Muscle layer of duodenum (tissue), 2 donors: ENCODE measurements around the gene EXOSC5.
"Not testable (repeated sequence)": the region's sequence is repeated elsewhere in the genome, so short reads cannot be mapped to it uniquely, and the experiment has no call there.

ENCODE experiments used
- H3K27ac ChIP-seq: one replicate; pipeline ENCODE4 v1.7.0; 2013; ENCODE audit warnings: mild to moderate bottlenecking, low read length
- H3K27me3 ChIP-seq: one replicate; pipeline ENCODE4 v1.7.0; 2013; ENCODE audit warnings: low read depth, mild to moderate bottlenecking, control low read depth, low read length
- H3K36me3 ChIP-seq, 2 donors: one replicate each; pipeline ENCODE4 v1.7.0; 2013; ENCODE audit warnings: low read length in 2 of 2, control low read depth in 1 of 2, mild to moderate bottlenecking in 1 of 2; ENCODE audit not compliant: insufficient read depth in 2 of 2, control insufficient read depth in 1 of 2
- H3K4me1 ChIP-seq, 2 donors: one replicate each; pipeline ENCODE4 v1.7.0; 2013; ENCODE audit warnings: low read length in 2 of 2, mild to moderate bottlenecking in 2 of 2, control low read depth in 1 of 2, moderate library complexity in 1 of 2; ENCODE audit not compliant: insufficient read depth in 2 of 2, control insufficient read depth in 1 of 2
- H3K4me3 ChIP-seq, 2 donors: one replicate each; pipeline ENCODE4 v1.7.0; 2013; ENCODE audit warnings: low read length in 2 of 2, low read depth in 1 of 2, mild to moderate bottlenecking in 1 of 2
- H3K9me3 ChIP-seq, 2 donors: one replicate each; pipeline ENCODE4 v1.7.0; 2013; ENCODE audit warnings: low read length in 2 of 2, control low read depth in 1 of 2, mild to moderate bottlenecking in 1 of 2; ENCODE audit not compliant: control insufficient read depth in 1 of 2
- donor health status: healthy.

The EXOSC5 gene

GRCh38 chr19:41353466-41354342 lies 43.5 kb downstream of the EXOSC5 start, which contains the start of gene TGFB1:
Gene TGFB1, minus strand, starts transcription at chr19:41353922. Its CDS starts 878 bp downstream, at chr19:41353044.
- Histone ChIP-seq H3K27me3 (no peaks in the 10 kb centered on the region), H3K27ac (peak within 1 kb of the TSS; percentile 23), H3K4me1 (peaks cover 0 to 28% of the 10 kb centered on the region in 2 donors), H3K36me3 (no peaks in the 10 kb centered on the region), H3K9me3 (no peaks in the 10 kb centered on the region), H3K4me3 (peak within 1 kb of the TSS; percentile 83 to 95)

- H3K4me3 ChIP-seq = peak overlapping the region; percentile 83 to 95
- H3K36me3 ChIP-seq = peaks cover 0 to 4% of the 10 kb centered on the region in 2 donors
- no peaks in the 10 kb centered on the region for H3K27me3 ChIP-seq
- no peaks in the 10 kb centered on the region for H3K9me3 ChIP-seq
- peak overlapping the region; percentile 23 for H3K27ac ChIP-seq
- H3K4me1 ChIP-seq = peaks cover 0 to 31% of the 10 kb centered on the region in 2 donors
Observed at GRCh38 chr19:41352609-41353465, 44.3 kb downstream of the EXOSC5 start.

DNA sequence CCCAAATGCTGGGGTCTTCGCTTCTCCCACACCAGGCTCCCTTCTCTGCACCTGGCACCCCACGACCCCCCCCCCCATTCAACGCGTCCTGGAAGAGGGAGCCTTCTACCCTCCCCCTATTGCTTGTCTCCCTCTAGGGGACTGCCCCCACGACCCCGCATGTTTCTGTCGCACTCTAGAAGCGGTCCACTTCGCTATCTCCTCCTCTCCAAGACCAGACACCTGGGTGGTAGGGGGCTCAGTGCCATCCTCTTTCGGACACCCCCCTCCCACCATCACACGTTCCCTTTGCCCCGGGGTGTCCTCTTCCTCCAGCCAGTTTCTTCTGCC lies 44.9 kb downstream of the EXOSC5 start:
- Histone ChIP-seq H3K9me3 (no peaks in the 10 kb centered on the region), H3K27ac (no peak overlapping the region), H3K4me1 (peaks cover 0 to 31% of the 10 kb centered on the region in 2 donors), H3K27me3 (no peaks in the 10 kb centered on the region), H3K36me3 (peaks cover 0 to 8% of the 10 kb centered on the region in 2 donors), H3K4me3 (peak overlapping the region; percentile 83 to 95)

DNA sequence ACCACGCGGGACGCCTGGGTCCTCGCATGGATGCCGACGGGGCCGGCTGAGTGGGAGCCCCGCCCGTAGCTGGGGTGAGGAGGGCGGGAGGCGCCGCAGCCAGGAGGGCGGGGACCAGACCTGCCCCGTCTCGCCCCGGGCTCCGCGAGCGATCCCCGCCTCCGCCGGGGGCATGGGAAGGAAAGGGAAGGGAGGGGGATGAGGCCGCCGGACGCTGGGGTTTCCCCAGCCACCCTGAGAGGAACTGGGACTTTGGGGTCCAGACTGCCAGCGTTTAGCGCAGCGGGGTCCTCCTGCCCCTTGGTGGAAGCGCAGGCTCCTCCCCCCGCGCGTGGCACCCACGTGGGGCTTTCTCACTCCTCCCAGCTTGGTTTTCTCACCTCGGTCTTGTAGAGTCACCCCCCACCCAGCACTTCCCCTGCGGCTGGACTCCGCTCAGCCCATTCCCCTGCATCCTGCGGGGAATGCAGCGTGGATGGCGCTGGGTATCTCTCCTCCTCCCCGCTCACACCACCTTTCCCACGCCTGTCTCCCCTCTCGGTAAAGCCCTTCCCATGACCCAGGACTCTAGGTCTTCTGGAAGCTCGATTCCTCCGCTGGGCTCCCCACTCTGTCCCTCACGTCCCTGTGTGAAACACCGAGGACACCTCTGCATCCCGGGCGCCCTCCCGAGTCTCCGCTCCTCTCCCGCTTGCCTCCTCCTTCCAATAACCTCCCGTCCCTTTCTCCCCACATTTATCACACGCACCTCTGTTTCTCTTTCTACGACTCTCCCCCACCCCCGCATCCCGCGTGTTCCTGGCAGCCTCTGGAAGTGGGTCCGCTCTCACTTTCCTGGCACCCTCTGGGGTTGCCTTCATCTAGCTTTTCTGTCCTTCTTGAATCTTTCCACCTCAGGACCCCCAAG lies 45.6 kb downstream of the EXOSC5 start:
- Histone ChIP-seq H3K9me3 (no peaks in the 10 kb centered on the region), H3K36me3 (peaks cover 0 to 8% of the 10 kb centered on the region in 2 donors), H3K27ac (peak overlapping the region; percentile 56), H3K4me3 (peak overlapping the region; percentile 83 to 95), H3K27me3 (no peaks in the 10 kb centered on the region), H3K4me1 (peaks cover 0 to 31% of the 10 kb centered on the region in 2 donors)

- H3K36me3 ChIP-seq = peaks cover 0 to 15% of the 10 kb centered on the region in 2 donors
- H3K27me3 ChIP-seq = no peaks in the 10 kb centered on the region
- peak overlapping the region; percentile 31 for H3K27ac ChIP-seq
- H3K4me3 ChIP-seq = peak overlapping the region; percentile 83 to 95
- peaks cover 0 to 29% of the 10 kb centered on the region in 2 donors for H3K4me1 ChIP-seq
- no peaks in the 10 kb centered on the region for H3K9me3 ChIP-seq
Observed at GRCh38 chr19:41350735-41351338, 46.3 kb downstream of the EXOSC5 start.

GRCh38 chr19:41346916-41347315 lies 50.2 kb downstream of the EXOSC5 start:
- H3K27me3 ChIP-seq, H3K9me3 ChIP-seq, H3K27ac ChIP-seq, H3K4me3 ChIP-seq: not testable (repeated sequence)
- Histone ChIP-seq H3K4me1 (peaks cover 0 to 15% of the 10 kb centered on the region in 2 donors), H3K36me3 (peaks cover 0 to 36% of the 10 kb centered on the region in 2 donors)

GRCh38 chr19:41344162-41344561 lies 53.0 kb downstream of the EXOSC5 start:
- Histone ChIP-seq H3K4me1 (peaks cover 0 to 3% of the 10 kb centered on the region in 2 donors), H3K27ac (no peak overlapping the region), H3K9me3 (no peaks in the 10 kb centered on the region), H3K36me3 (peaks cover 0 to 54% of the 10 kb centered on the region in 2 donors), H3K4me3 (no peak overlapping the region), H3K27me3 (no peaks in the 10 kb centered on the region)

DNA sequence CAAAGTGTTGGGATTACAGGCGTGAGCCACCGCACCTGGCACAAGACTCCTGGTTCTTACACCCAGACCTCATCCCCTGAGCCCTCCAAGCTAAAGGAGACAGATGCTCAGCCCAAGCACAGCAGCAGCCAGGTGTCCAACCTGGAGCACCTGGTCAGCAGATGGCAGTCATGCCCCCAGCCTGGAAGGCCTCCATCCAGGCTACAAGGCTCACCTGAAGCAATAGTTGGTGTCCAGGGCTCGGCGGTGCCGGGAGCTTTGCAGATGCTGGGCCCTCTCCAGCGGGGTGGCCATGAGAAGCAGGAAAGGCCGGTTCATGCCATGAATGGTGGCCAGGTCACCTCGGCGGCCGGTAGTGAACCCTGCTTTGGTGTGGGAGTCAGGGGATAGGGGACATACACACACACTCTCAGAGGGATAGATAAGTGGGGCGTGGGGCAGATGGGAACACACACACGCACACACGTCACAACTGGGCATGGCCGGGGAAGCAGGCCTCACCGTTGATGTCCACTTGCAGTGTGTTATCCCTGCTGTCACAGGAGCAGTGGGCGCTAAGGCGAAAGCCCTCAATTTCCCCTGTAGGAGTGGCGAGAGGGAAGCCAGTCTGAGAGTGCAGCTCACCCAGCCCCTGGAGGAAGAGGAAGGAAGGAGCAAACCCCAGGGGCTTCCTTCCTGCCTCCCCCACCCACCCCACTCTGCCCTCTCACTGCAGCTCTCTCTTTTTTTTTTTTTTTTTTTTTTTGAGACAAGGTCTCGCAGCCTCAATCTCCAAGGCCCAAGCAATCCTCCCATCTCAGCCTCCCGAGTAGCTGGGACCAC lies 55.3 kb downstream of the EXOSC5 start:
- Histone ChIP-seq H3K4me1 (no peaks in the 10 kb centered on the region), H3K9me3 (no peaks in the 10 kb centered on the region), H3K4me3 (no peak overlapping the region), H3K27ac (no peak overlapping the region), H3K27me3 (no peaks in the 10 kb centered on the region), H3K36me3 (peaks cover 0 to 51% of the 10 kb centered on the region in 2 donors)

- Histone ChIP-seq H3K4me1 (no peaks in the 10 kb centered on the region), H3K36me3 (peaks cover 0 to 44% of the 10 kb centered on the region in 2 donors), H3K9me3 (no peaks in the 10 kb centered on the region), H3K27me3 (no peaks in the 10 kb centered on the region), H3K4me3 (no peak overlapping the region), H3K27ac (no peak overlapping the region)
Observed at GRCh38 chr19:41339936-41340335, 57.2 kb downstream of the EXOSC5 start.
